IPS-NIHi11 (cell line): Measurements from ENCODE around the gene THSD7B.
"Not testable (repeated sequence)": the region's sequence is repeated elsewhere in the genome, so short reads cannot be mapped to it uniquely, and the experiment has no call there.

Experiments
- DNase-seq: peaks from one replicate; pipeline ENCODE4 v3.0.0; 2012; ENCODE audit warnings: mixed read lengths, low spot score

THSD7B gene

DNA sequence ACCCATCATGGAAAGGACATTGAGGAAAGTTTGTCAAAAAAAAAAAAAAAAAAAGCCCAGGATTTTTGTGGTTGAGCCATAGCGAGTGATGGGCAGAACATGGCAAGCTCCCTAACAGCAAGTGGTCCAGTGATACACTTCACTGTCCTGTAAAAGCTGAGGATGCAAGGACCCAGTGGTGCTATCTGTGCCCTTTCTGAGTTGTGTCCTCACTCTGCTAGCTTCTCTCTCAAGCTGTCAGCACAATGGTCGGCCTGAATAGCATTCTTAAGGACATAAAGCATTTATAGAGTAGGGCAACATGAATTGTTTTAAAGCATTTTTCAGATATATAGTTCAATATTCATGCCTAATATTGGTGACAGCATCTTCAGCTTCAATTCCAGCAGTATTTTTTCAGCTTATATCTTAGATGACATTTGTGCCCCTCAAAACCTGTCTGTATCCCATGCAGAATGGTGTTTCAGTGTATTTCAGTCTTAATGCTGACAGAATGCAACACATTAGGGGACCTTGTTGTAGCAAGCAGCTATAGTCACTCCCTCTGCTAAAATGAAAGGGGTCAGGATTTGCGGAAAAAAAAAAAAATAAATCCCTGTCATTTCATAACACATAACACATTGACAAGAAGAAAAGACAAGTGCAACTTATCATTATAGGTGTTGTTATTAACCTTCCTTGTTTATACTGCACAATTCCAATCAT, 496.7 kb downstream of the THSD7B start:
- DNase-seq: no peak

DNA sequence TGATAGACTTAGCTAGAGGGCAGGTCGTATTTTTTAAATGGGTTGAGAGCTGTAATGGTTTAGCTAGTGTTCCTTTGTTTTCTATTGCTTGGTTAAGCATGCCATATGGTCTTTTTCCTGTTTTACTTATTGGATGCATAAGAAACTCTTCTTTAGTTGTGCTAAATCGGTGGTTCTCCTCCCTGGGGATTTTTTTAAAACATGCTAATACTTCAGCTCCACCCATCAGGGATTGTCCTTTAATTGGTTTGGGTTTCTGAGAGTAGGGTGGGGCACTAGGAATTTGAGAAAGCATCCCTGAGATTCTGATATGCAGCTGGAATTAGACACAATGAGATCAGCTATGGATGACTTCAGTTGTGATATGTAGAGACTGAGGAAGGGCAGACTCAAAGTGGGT, 497.2 kb downstream of the THSD7B start:
- DNase-seq: no peak

DNA sequence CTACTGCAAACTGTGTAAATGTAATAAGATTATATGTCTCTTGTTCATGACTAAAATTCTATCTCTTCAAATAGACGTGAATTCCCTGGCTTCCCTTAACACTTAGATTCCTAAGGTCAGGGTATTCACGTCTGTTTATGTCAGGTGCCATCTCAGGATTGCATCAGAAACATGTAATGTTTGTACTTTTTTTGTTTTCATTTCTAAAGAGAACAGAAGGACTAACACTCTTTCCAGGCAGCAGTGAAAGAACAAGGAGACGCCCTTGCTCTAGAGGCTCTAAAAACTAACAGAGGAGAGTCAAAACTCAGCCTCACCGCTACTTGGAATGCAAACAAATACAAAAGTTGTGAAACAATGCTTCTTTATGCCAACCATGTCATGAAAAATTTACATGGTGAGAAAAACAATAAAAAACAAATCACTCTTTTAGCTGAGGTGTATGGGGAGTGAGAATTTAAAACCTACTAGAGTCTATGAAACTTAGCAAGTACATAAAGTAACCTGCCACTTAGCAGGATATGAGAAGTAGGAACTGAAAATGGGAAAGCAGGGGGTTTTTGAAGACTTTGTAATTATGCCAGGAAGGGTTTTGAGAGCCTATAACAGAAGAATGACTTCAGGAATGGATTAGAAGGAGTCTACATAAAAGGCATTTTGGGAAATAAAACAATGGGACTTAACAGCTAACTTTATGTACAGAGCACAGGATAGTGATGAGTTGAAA, 522.7 kb downstream of the THSD7B start:
- DNase-seq: no peak

DNA sequence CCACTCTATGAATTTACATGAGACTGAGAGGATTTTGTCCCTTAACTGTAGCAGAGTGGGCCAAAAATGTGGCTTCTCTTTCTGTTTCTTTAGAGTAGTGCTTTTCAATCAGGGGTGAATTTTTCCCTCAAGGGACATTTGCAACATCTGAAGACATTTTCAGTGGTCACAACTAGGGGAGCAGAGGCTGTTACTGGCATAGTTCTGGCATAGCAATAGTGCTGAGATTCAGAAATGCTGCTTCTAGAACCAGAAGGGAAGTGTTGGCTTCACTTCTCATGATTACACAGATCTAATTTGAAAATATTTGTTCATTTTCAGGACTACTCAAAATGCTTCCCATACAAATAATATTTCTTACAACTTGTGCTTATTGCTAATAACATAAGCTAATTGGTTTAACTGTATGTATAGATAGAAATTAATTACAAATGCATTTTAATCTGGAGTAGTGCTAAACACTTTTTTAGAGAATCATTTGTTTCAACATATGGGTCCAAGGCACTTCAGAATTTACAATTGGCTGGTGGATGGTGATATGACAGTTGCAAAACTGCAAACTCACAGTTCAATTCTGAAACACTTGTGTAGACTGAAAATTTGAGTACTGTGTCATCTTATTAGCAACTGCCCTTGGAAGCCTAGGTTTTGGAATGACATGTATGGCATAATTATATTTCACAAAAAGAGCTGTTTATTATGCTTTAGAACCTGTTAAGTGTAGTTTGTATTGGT, 526.7 kb downstream of the THSD7B start:
- no peak for DNase-seq

DNA sequence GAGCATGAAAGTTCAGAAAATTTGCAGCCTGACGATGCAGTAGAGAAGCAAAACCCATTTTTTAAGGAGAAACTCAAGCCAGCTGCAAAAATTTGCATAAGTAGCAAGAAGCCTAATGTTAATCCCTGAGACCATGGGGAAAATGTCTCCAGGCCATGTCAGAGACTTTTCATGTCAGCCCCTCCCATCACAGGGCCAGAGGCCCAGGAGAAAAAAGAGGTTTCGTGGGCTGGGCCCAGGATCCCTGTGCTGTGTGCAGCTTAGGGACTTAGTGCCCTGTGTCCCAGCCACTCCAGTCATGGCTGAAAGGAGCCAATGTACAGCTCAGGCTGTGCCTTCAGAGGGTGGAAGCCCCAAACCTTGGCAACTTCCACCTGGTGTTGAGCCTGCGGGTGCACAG, 533.0 kb downstream of the THSD7B start:
- DNase-seq: no peak

DNA sequence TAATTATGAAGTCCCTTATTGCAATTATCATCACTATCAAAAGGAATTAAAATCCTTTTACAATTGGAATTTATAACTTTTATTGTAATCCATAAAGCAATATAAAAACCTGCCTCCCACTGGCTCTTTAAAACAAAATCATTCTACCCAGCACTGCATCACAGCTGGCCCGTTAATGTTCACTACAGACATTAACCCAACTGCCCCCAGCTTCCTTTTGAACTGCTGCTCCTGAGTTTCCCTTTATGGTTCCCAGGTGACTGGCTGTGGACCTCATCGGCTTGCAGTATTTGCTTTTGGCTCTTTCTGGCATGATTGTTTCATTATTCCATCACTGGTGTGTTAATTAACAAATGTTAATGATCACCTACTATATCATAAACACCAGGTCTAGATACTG, 535.6 kb downstream of the THSD7B start:
- DNase-seq: no peak

DNA sequence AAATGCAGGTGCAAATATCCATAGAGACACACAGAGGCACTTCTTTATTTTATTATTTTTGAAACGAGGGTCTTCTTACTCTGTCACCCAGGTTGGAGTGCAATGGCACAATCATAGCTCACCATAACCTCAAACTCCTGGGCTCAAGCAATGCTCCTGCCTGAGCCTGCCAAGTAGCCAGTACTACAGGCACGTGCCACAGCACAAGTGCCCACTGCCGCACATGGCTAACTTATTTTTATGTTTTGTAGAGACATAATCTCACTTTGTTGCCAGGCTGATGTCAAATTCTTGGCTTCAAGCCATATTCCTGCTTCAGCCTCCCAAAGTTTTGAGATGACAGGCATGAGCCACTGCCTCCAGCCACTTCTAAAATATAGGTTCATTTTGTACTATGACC, 537.6 kb downstream of the THSD7B start:
- no peak for DNase-seq

DNA sequence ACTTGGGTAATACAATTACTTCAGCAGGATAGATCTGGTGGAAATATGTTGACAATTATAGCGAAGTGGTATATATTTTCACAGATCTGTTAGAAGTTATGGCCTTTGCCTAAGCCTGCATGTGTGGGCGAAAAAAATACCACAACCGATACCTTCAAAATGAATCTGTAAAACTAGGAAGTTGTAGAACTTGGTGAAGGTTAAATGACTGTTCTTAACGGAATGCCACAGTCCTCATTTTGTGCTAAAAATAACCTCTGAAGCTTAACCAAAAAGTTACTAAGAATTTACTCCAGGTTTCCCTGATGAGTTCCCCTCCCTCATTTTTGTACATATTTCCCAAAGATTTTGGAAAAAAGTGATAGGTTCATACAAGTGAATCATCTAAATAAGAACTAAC, 550.7 kb downstream of the THSD7B start:
- no peak for DNase-seq

DNA sequence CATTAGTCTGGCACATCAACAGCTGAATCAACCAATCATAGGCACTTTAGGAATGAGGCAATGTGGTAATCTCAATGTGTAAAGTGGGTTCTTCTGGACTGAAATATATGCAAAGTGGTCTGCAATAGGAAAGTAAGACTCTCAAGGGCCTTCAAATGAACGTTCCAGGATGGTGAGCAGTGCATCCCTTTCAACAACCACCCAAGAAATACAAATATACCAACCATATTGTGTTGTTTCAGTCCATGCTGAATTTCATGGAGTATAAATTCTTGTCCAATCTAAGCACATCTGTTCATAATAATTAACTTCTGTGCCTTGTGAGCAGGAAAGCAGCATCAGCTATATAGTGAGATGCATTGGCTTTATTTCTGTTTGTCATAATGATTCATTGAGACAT, 556.2 kb downstream of the THSD7B start:
- DNase-seq: no peak

DNA sequence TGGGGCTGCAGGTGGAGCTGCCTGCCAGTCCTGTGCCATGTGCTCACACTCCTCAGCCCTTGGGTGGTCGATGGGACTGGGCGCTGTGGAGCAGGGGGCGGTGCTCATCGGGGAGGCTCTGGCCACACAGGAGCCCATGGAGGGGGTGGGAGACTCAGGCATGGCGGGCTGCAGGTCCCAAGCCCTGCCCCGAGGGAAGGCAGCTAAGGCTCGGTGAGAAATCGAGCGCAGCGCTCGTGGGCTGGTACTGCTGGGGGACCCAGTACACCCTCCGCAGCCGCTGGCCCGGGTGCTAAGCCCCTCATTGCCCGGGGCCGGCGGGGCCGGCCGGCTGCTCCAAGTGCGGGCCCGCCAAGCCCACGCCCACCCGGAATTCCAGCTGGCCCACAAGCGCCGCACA, 566.2 kb downstream of the THSD7B start:
- not testable (repeated sequence) for DNase-seq

DNA sequence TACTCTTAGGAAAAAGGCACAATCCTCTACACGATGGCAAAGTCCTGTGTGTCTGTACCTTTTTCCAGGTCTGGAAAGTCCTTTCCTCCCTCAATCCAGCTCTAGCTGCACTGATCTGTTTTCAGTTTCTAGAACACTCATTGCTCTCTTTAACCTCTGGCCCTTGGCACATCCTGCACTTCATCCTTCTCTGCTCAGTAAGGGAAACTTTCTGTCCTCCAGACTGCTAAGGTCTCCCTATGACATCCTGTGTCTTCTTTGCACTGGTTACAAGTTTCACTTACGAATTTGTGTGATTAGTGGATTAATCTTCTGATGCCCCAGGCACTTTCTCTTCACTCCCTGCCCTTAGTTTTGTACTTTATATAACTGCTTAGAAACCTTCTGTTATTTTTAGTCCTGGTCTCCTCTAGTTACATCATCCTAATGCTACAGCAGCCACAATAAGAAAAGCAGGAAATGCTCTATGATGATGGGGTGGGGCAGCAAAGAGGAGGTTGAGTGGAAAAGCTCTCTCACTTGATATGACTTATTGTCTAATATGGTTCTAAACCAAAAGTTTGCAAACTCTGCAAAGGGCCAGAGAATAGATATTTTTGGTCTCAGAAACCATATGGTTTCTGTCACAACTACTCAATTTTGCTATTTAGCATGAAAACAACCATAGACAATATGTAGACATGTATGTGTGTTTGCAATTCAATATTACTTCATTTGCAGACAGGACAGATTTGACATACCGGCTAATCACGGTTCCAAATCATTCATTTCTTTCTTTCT, 568.2 kb downstream of the THSD7B start:
- no peak for DNase-seq

DNA sequence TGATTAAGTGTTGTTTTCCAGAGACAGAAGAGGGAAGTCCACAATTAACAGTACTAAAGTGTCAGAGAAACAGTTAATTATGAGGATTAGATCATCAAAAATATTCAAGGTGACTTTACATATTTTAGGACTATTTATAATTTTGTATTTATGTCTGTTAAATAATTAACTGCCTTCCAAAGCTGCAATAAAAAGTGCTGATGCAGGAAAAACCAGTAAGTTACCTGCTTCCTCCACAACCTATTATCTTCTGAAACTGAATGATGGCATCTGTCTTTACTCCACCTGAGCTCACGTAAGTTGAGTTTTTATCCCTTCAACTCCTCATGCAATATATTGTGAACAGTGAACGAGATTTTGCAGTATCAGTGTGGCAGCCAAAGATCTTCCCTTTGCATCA, 570.7 kb downstream of the THSD7B start:
- no peak for DNase-seq

DNA sequence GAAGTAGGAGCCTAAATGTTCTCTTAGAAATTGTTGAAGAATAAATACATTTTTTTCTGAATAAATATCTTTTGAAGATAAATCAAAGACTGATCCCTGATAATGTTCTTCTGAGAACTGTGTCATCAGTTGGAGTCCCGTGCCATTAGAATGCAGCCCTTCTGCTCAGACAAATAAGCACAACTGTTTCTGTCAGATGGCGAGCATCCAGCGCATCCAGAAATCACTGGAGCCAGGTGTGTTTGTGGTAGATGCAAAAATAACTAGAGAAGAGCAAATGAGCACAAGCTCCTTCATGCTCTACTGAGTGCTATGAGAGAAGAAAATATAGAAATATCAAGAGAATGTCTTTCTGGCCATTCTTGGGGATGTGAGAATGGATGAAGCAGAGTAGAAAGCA, 573.7 kb downstream of the THSD7B start:
- DNase-seq: no peak

DNA sequence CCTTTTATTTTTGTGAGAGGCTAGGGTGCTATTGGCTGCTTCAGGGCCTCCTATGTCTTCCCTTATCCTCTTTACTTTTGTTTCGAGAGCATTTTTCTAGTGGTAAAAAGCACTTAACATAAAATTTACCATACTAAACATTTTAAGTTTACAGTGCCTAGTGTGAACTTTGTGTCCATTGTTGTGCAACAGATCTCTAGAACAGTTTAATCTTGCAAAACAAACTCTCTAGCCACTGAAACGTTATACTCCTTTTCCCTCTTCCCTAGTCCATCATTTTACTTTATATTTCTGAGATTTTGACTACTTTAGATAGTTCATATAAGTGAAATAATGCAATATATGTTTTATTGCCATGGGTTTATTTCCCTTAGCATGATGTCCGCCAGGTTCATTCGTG, 580.6 kb downstream of the THSD7B start:
- no peak for DNase-seq

DNA sequence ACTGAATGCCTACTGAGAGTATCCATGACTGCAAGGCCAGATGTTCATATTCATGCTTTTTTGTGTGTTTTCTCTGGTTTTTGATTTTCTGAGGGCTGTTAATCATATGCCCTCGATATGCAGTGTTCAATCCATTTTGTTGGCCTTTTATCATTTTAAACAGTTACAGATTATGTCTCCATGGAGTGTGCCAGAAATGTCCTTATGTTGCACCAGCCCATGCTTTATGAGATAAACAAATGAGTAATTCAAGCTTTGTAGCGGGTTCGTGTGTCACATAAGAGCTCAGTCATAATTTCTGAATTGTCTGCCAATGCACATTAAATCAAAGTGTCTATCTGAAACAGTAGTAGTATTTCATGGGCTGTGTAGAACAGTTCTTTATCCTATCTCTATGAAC, 583.0 kb downstream of the THSD7B start:
- no peak for DNase-seq

DNA sequence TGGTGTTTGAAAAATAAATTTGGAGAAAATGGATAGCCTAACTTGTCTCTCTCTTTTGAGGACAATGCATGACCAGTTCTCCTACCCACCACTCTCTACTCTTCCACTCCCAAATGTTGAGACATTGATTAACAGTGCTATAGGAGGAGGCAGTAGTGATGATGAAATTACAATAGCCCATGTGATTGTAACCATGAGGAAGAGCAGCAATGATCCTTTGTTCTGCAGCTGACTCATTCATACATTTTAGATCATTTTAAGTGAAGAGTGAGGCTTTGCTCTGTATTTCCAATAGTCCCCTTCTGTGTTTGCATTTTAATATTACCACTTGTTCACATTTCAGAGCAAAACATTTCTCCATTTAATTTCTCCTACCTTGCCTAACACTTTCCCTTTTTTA, 592.3 kb downstream of the THSD7B start:
- no peak for DNase-seq

DNA sequence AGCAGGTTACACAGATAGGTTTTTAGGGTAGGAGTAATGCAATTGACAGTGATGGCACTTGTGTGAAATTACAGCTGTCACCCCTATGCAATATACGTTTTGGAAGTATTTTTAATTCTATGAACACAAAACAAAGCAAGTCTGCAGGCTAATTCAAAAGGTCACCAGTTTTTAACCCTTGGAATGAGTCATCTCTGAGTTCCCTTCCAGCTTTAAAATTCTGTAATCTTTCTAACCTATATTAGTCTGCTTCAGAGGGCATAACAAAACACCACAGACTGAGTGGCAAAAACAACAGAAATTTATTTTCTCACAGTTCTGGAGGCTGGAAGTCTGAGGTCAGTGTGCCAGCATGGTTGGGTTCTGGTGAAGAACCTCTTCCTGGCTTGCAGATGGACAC, 602.0 kb downstream of the THSD7B start:
- DNase-seq: no peak

DNA sequence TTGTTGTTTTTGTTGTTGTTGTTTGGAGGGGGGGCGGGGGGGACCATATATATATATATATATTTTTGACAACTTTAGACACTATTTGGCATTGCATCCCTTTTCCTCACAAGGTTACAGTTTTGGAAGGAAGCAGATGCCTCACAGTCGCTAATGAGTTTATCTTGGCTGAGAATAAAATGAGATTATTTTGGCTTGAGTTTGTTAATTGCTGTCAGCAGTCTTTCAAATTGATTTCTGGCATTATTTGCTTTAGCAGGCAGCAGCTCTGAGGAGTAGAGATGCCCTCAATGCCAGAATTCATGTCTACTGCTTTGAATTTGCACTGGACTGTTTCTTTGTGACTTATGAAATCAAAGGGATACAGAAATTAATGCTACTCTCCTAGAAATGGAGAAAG, 603.8 kb downstream of the THSD7B start:
- no peak for DNase-seq

DNA sequence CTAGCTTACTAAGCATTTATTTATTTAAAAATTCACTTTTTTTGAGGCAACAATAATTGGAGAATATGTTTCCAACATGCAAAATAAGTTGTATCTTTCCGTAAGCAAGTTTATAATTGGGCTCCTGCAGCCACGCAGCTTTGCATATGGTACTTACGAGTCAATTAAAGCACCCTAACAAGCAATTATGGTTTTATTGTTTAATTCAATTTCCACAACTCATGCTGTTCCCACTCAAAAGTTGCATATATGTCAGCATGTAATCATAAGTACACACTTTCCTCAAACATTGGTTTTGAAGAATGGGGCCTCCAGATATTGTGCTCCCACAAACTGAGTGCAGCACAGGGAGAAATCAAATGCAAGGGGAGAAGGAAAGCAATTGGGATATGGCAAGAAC, 613.8 kb downstream of the THSD7B start:
- DNase-seq: no peak

DNA sequence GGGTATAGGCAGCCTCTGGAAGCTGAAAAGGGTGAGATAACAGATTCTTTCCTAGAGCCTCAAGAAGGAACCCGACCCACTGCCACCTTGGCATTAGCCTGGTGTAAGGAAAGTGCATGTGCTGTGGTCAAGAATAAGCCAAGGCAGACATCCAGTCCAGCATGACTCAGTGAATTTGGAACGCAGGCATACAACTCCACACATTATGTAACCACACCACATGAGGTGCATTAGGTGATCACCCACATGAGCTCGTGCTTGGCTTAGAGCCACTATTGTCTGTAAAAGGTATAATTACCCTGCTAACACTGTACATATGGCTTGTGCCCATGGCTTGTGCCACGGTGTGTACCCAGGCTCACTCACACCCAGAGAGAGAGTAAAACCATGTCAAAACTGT, 615.3 kb downstream of the THSD7B start:
- no peak for DNase-seq

DNA sequence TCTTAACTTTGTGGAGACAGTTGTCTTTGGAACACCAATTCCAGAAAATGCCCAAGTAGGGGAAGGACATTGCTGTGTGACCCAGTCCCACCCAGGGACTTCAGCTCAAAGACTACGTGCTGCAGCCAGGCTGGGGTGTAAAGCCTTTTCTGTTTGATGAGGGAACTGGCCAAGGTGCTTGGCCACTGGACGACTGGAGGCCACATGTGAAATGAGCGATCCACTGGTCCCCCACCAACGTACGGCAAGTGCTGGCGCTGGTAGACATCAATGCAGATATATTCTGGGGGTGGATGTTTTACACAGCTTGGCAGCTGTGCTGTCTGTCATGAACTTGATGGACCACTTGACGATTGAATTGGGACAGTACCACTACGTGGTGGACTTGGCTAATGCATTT, 616.4 kb downstream of the THSD7B start:
- no peak for DNase-seq

DNA sequence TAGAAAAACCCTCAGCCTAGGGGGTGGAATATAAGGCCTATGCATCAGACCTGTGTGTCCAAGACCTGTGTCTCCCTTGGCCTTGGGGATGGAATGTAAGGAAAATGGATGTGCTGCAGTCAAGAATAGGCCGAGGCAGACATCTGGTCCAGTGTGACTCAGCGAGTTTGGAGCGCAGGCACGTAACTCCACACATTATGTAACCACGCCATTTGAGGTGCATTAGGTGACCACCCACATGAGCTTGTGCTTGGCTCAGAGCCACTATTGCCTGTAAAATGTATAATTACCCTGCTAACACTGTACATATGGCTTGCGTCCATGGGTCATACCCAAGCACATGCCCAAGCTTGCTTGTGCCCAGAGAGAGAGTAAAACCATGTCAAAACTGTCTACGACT, 618.0 kb downstream of the THSD7B start:
- no peak for DNase-seq

DNA sequence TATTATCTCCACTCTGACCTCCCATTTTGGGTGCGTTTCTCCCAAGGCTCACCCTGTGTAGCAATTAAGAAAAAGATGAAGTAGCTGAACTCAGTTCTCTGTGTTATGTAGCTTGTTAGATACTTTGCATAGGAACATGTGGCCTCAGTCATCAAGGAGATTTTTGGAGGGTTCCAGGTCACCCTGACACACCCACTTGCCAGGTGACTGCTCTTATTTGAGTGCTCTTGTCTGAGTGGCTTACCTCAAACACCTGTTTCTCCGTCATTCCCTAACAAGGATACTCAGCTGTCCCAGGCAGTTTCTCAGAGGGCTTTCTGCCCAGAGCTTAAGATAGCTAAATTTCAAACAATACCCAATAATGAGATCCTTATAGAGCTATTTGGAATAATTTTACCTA, 621.7 kb downstream of the THSD7B start:
- DNase-seq: no peak
